ENCODE data around the gene AFP.

DNA sequence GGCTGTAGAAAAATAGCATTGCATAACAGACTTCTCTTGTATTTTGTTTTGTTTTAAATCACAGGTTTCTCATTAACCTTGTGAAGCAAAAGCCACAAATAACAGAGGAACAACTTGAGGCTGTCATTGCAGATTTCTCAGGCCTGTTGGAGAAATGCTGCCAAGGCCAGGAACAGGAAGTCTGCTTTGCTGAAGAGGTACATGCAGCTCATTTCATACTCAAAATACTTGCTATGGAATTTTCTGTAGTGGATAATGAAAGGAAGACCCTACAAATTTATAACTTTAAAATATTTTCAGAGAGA is 17.6 kb downstream of the AFP start:
- TF ChIP-seq, protein P1, sequence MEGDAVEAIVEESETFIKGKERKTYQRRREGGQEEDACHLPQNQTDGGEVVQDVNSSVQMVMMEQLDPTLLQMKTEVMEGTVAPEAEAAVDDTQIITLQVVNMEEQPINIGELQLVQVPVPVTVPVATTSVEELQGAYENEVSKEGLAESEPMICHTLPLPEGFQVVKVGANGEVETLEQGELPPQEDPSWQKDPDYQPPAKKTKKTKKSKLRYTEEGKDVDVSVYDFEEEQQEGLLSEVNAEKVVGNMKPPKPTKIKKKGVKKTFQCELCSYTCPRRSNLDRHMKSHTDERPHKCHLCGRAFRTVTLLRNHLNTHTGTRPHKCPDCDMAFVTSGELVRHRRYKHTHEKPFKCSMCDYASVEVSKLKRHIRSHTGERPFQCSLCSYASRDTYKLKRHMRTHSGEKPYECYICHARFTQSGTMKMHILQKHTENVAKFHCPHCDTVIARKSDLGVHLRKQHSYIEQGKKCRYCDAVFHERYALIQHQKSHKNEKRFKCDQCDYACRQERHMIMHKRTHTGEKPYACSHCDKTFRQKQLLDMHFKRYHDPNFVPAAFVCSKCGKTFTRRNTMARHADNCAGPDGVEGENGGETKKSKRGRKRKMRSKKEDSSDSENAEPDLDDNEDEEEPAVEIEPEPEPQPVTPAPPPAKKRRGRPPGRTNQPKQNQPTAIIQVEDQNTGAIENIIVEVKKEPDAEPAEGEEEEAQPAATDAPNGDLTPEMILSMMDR (IDR thresholded peaks at IDR 0.05) = no peak
- TF ChIP-seq POLR2AphosphoS5 (IDR thresholded peaks at IDR 0.05; ENCODE audit: insufficient read depth in 1 of 2, low read depth in 1 of 2) = no peak
- TF ChIP-seq POLR2A (IDR thresholded peaks at IDR 0.05) = no peak
